SKM-1 (cell line): ENCODE data around the gene LPIN1.
"Not testable (repeated sequence)": the region's sequence is repeated elsewhere in the genome, so short reads cannot be mapped to it uniquely, and the experiment has no call there.

ENCODE experiments used
- DNase-seq: peaks from one replicate; lab custom pipeline; 2025; ENCODE audit not compliant: unreplicated experiment; lab: John Stamatoyannopoulos, UW

LPIN1 gene

DNA sequence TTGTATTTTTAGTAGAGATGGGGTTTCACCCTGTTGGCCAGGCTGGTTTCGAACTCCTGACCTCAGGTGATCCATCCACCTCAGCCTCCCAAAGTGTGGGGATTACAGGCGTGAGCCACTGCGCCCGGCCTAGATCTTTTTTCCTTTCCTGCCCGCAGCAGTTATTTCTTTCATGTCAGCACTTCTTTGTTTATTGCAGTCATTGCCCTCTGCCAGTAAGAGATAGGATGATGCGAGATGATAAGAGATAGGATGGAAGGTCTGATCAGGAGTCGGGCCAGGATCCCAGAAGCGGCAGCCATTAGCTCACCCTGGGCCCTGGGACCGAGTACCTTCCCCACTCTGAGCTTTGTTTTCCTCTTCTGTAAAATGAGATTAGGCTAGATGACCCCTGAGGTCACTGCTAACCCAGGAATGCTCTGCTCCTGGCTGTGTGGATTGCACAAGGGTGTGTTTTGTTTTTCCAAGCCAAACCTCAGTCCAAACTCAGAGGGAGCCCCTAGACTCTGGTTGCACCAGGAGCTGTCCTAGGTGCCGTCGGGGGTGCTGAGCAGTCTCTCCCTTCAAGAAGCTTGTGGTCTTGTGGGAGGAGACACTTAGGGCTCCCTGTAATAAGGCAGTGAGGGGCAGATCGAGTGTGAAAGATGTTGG lies 63.3 kb downstream of the LPIN1 start:
- no peak for DNase-seq

DNA sequence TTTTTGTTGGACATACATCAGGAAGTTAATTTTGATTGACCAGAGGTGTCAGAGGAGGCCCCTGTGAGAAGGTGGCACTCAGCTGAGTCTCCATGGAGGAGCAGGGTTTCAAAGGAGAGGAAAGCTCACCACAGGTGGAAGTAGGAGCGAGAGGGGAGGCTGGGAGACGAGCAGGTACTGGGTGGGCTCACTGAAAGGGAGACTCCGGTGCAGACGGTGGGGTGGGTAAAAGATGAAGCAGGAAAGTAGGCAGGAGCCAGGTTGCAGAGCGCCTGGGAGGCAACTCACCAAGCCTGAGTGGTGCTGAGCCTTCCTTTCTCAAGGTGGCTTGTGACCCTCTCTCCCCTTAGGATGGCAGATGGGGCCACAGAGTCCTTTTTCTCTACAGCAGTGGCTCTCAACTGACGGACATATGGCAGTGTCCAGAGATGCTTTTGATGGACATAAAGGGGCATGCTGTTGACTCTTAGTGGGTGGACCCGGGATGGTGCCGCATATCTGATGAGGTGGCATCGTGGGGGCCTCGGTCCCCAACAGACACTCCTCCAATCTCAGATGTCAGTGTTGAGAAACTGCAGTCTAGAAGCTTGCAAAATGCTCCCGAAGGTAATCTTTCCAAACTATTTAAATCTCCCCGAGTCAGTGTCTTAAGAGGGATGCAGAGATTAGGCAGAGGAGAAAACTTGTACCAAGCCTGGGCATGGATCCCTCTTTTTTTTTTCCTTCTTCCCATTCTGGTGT lies 64.0 kb downstream of the LPIN1 start:
- no peak for DNase-seq

DNA sequence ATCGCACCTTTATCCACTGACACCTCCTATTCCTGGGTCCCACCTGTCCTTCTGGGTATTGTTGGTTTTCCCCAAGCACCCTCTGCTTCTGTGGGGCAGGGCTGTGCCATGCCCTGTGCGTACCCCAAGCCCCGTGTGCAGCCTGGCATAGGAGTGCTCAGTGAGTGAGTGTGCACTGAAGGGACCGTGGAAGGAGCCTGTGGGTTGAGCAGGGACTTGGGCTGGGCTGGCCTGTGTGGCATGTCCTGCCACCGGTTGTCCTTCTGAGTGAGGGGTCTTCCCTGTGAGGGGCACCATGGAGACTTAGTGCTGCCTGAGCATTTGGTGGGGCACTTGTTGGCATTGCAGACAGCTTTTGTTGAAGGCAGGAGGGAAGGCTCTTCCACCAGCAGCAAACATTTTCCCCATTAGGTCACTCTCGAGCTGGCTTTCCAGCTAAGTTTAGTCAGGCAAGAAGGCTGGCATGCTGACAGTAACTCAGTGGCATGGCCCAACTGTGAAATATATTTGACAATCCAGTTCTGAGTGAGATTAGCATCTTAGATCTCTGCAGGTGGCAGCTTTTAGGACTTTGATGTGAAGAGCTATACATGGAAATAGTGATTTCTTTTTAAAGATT lies 64.7 kb downstream of the LPIN1 start:
- DNase-seq: no peak

DNA sequence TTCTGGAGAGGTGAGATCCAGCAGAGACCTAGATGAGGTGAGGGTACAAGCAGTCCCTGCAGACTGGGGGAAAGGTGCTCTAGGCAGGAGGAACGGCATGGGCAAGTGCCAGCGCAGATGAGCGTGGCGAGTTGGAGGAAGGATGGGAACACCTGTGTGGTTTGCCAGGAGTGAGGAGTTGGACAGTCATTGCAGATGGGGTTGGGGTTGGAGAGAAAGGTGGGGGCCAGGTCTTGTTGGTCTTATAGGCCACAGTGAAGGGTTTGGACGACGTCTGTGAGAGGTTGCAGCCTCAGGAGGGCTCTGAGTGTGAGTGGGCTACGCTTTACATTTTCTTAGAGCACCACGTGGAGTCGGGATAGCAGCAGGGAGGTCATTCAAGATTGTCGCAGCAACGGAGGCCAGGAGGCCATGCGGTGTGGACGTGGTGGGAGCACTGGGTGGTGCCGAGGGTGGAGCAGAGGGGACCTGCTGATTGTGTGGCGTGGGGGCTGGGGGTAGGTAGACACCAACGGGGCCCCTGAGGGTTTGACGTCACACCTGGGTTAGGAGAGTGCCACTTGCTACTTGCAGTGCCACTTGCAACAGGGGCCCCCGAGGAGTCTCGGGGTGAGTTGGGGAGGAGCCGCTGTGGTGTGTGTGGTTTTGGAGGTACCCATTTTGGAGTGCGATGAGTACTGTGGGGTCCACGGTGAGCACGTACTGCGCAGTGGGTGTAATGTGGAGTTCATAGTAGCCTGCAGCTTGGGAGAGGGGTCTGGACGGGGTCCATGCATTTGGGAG lies 66.2 kb downstream of the LPIN1 start:
- DNase-seq: no peak

DNA sequence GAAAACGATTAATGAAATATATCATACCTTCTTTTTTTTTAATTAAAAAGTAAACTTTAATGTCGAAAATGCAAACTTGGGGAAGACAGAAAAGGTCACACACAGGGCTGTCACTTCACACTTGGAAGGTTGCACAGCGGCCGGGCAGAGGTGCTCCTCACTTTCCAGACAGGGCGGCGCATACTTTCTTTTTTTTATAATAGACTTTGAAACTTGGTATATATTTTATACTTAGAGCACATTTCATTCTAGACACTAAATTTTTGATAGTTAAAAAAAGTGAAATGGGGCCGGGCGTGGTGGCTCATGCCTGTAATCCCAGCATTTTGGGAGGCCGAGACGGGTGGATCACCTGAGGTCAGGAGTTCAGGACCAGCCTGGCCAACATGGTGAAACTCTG lies 66.9 kb downstream of the LPIN1 start:
- DNase-seq: not testable (repeated sequence)

DNA sequence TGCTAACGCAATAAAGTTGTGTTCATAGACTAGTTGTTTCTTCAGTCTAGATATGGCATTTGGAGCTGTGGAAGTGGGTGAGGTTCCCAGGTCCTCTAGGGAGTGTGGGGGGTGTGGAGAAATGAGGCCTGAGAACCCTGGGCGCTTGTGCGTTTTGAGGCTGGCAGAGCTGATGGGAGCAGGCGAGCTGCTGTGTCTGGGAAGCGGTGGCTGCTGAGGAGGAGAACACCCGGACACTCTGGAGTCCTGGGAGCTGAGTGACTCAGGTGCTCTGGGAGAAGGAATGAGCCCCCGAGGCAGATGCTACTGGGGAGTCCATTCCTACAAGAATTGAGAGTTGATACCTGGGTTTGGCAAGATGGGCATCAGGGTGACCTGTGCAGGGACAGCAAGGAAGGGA lies 67.5 kb downstream of the LPIN1 start:
- DNase-seq: no peak

DNA sequence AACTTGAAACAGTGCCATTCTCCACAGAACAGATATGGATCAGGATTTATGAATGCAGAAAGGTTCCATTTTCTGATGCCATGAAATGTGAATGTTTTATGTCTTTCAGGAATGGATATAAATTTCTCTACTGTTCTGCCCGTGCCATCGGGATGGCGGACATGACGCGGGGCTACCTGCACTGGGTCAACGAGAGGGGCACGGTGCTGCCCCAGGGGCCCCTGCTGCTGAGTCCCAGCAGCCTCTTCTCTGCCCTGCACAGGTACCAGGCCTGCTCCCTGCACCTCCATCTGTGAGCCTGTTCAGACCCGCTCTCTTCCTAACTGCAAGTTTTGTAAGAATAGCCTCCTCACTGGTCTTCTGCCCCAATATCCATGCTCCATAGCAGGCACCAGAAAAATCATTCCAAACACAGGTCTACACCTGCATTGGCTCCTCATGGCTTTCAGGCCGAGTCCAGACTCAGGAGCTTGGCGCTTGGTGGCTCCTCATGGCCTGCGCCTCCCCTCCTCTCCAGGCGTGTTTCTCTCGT lies 68.6 kb downstream of the LPIN1 start:
- no peak for DNase-seq

DNA sequence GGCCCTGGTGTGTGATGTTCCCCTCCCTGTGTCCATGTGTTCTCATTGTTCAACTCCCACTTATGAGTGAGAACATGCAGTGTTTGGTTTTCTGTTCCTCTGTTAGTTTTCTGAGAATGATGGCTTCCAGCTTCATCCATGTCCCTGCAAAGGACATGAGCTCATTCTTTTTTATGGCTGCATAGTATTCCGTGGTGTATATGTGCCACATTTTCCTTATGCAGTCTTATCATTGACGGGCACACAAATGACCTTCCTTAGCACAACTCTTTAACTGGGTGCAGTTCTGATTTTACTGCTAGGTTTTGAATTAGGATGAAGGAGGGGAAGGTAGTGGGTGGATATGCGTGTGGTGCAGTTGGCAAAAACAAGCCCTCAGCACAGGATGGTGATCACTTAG lies 70.5 kb downstream of the LPIN1 start:
- DNase-seq: not testable (repeated sequence)

DNA sequence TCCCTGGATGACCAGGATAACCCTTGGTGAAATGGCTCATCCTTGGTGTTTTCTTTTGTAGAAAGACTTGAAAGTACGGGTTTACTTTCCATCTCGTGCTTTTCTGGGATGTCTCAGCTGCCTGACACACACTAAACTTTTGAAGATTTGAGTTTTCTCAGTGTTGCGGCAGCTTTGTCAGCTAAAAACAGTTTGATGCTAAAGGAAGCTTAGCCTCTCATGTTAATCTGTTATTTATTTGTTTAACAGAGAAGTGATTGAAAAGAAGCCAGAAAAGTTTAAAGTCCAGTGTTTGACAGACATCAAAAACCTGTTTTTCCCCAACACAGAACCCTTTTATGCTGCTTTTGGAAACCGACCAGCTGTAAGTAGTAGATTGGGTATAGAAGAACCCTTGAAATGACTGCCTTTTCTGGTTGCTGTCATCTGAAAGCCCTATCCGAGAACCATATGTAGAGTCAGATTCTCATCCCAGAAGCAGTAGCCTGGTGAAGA lies 72.8 kb downstream of the LPIN1 start:
- DNase-seq: no peak

DNA sequence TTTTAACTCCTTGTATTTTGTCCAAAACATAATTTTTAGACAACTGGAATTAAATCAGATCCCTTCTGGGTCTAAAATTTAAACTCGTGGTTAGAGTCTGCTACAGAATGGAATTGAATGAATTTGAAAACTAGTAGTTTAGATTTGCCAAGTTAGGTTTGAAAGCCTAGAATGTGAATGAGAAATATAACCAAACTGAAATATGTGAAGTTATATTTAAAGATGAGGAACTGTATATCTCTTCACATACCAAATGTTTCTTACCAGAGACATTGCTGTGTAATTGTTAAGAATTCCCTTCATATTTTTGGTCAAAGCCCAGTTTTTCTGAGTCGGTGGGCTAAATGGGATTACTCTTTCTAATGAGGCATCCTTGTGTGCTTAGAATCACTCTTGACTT lies 74.2 kb downstream of the LPIN1 start:
- DNase-seq: no peak

DNA sequence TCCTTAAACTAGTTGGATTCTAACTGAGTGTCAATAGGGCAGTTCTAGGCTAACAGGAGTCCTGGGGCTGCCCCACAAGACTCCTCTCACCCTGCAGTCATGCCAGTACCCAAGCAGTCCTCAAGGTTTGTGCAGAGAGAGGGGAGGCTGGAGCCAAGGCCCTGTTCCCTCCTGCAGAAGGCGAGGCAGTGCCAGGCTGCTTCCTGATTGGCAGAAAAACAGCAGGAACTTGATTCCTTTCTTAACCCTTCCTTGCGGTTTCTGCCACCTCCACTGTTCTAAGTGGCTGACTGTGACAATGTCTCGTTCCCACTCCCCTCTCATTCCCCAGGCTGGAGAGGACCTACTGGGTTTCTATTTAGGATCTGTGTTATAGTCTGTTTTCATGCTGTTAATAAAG lies 75.3 kb downstream of the LPIN1 start:
- no peak for DNase-seq

DNA sequence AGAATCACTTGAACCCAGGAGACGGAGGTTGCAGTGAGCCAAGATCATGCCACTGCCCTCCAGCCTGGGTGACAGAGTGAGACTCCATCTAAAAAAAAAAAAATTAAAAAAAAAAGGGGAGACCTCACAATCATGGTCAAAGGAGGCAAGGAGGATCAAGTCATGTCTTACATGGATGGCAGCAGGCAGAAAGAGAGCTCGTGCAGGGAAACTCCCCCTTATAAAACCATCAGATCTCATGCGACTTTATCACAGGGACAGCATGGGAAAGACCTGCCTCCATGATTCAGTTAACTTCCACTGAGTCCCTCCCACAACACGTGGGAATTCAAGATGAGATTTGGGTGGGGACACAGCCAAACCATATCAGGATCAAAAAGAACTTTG lies 75.9 kb downstream of the LPIN1 start:
- DNase-seq: not testable (repeated sequence)

DNA sequence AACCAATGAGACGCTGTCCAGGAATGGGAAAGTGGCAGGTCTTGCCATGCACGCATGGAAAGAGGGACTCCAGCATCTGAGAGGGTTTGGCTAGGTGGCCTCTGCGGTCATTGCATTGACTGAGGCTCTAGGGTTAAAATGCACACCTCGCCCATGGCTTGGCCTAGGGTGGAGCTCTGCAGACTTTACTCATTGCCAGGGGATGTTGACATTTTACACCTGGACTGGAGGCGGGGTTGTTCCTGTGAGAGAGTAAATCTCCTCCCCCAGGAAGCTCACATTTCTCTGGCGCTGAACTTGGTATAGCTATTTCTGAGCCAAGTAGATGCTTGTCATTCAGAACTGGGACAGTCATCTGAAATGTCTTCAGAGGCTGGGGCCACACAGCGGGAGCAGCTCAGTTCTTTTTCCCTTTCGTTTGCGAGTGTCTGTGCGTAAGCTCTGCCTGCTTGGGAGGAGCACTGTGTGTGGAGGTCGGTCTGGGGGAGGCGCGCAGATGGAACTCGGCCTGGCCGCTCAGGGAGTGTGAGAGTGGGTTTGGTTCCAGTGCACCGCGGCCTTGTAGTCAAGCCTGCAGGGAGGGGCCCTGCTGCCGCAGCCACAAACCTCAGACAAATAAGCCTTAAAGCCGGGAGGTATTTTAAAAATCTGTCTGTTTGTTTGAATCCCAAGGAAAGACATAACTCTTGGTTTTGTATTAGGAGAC lies 76.5 kb downstream of the LPIN1 start:
- no peak for DNase-seq

DNA sequence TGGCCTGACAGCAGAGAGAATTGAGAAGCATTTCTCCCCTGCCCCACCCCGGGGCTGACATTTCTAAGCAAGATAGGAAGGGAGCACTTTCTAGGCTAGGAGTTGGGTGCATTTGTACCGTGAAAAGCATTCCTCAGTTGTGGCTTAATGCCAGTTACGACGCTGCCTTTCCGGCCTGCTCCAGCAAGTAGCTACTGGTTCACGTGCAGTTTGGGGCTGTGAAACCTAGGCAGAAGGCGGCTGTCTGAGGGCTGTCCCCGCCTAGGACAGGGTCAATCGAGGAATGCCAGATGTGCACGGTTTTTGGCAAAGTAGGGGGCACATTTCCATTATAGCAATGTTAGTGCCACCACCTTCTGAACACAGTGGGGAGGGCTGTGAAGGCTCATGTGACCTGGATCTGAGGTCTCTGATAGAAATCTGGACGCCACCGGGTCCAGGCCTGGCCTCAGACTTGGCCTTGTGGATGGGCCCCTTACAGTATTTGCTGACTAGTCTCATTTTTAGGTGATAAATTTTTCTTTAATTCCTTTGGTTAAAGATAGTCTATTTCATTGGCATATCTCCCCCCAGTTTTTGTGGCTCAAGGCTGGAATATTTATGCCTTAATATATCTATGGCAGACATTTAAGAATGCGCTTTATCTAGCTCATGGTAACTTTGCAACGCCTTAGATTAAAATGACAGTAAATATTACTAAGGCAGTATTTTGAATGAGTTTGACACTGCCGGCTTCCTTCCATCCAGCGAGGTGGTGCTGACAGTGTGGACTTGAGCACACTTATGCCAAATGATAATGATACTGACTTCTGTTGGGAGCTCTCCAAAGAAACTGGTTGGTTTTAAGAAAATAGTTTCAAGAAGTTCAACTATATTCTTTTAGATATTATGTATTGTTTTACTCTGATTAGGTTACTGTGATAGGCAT lies 78.7 kb downstream of the LPIN1 start:
- DNase-seq: no peak

DNA sequence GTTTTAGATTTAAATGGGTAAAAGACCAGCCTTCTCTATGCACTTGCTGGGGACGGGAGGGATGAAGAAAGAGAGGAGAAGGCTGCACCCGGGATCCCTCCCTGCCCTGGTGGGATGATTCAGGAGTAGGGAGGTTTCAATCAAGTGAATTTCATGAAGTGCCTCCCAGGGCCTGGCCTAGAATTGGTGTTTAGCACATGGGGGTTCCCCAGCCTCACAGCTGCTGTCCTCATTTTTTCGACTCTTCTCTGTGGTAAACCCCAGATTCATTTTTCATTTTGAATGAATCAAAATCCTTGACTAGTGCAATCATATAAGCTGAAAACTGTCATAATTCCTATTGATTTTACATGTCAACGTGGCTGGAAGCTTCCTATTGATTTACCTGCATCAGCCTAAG lies 81.1 kb downstream of the LPIN1 start:
- no peak for DNase-seq

DNA sequence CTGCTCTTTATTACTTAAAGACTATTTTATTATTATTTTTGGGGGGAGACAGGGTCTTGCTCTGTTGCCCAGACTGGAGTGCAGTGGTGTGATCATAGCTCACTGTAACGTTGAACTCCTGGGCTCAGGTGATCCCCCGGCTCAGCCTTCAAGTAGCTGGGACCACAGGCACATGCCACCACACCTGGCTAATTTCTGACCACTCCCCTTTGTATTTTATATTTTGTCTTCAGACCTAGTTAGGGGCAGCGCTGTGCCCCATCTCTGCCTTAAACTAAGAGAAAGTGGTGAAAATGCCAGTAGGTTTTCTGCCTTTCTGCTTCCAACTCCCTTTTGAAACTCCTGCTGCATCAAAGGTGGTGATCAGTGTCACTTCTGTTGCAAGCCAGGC lies 82.5 kb downstream of the LPIN1 start:
- DNase-seq: no peak

DNA sequence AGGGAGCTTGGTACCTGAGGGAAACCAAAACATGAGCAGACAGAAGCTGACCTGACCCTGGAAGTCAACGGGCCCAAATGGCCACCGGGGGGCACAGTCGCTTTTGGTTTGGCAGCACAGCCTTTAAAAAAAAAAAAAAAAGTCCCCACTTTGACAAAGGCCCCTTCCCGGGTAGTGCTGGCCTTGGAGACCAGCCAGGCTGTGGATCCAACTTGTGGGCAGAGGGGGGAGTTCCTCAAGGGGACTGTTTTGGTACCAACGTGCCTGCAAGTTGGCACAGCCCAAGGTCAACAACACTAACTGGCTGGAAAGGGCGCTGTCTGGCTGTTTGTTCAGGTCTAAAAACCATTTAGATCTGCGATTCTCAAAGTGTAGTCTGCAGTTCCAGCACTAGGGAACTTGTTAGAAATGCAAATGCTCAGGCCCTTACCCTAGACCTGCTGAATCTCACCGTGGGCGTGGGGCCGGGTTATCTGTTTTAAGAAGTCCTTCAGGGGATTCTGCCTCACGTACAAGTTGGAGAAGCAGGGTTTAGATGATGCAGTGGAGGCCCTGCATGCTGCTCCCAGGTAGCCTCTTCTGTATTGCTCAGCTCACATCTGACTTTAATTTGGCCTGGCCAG lies 83.0 kb downstream of the LPIN1 start:
- DNase-seq: peak; percentile 10

DNA sequence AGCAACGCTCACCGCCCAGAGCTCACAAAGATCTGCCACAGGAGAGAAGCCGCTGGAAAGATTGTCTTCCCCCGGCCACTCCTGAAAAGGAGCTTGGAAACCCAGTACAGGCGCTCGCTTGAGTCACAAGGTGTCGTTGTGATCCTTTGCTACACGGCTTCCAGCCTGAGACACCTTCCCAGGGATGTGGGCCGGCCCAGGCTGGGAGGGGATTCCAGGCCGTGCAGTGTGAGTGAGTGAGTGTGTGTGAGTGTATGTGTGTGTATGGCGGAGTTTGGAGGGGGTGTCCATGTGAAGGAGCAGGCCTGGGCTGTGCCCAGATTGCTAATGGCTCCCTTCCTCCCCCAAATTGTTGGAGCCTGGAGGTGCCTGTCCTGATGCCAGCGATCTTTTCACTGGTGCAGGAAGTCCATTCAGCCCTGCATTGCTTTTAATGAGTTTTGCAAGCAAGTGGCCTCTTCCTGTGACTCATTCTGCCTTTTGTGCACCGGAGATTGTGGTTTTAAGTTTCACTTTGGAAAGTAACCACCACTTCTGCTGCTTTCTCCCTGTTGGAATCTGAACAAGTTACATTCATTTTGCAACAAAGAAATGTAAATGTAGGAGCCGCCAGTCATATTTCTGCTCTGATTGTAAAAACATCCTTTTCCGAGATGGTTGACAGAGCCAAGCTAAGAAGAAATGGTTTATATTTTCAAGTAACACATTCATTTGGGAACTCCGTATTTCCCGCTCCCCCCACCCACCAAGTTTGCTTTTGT lies 83.7 kb downstream of the LPIN1 start:
- DNase-seq: peak; percentile 96
